ENCODE results near the gene NCR3LG1. TPM values are rescaled to one million over a fixed set of nuclear protein-coding genes. Genes with fewer than 3 reads are reported as not detected.

NCR3LG1 gene
- total RNA-seq, 1 donor from 2014 or later = 0.51 TPM

- Mint-ChIP-seq H3K4me3 (ENCODE audit: unreplicated experiment) (no peak overlapping the region), H3K9me3 (ENCODE audit: unreplicated experiment) (peaks cover 3% of the 10 kb centered on the region), H3K27ac (ENCODE audit: unreplicated experiment) (no peak overlapping the region), H3K36me3 (ENCODE audit: unreplicated experiment) (no peaks in the 10 kb centered on the region), H3K4me1 (ENCODE audit: low read depth, unreplicated experiment) (no peaks in the 10 kb centered on the region), H3K27me3 (ENCODE audit: unreplicated experiment) (peaks cover 5% of the 10 kb centered on the region)
- no peak for TF ChIP-seq CTCF (IDR thresholded peaks at IDR 0.05; ENCODE audit: partially characterized antibody, unreplicated experiment)
- no peak for DNase-seq
Observed at GRCh38 chr11:17413414-17414316, 62.1 kb downstream of the NCR3LG1 start.

GRCh38 chr11:17414317-17414737, 62.7 kb downstream of the NCR3LG1 start:
- Mint-ChIP-seq H3K27me3 (ENCODE audit: unreplicated experiment) (peaks cover 5% of the 10 kb centered on the region), H3K36me3 (ENCODE audit: unreplicated experiment) (no peaks in the 10 kb centered on the region), H3K4me1 (ENCODE audit: low read depth, unreplicated experiment) (no peaks in the 10 kb centered on the region), H3K4me3 (ENCODE audit: unreplicated experiment) (no peak overlapping the region), H3K9me3 (ENCODE audit: unreplicated experiment) (peaks cover 3% of the 10 kb centered on the region), H3K27ac (ENCODE audit: unreplicated experiment) (no peak overlapping the region)
- DNase-seq = no peak
- no peak for TF ChIP-seq CTCF (IDR thresholded peaks at IDR 0.05; ENCODE audit: partially characterized antibody, unreplicated experiment)

GRCh38 chr11:17414992-17415391, 63.4 kb downstream of the NCR3LG1 start:
- peaks cover 3% of the 10 kb centered on the region for H3K27me3 Mint-ChIP-seq (ENCODE audit: unreplicated experiment)

GRCh38 chr11:17415523-17416104, 64.0 kb downstream of the NCR3LG1 start:
- DNase-seq = no peak
- Mint-ChIP-seq H3K9me3 (ENCODE audit: unreplicated experiment) (peaks cover 3% of the 10 kb centered on the region), H3K27me3 (ENCODE audit: unreplicated experiment) (peaks cover 3% of the 10 kb centered on the region), H3K4me1 (ENCODE audit: low read depth, unreplicated experiment) (peaks cover 5% of the 10 kb centered on the region), H3K4me3 (ENCODE audit: unreplicated experiment) (no peak overlapping the region), H3K27ac (ENCODE audit: unreplicated experiment) (no peak overlapping the region), H3K36me3 (ENCODE audit: unreplicated experiment) (no peaks in the 10 kb centered on the region)
- no peak for TF ChIP-seq CTCF (IDR thresholded peaks at IDR 0.05; ENCODE audit: partially characterized antibody, unreplicated experiment)

More at GRCh38 chr11:17414992-17415391, 63.4 kb downstream of the NCR3LG1 start:
- Mint-ChIP-seq H3K4me1 (ENCODE audit: low read depth, unreplicated experiment) (peaks cover 2% of the 10 kb centered on the region), H3K9me3 (ENCODE audit: unreplicated experiment) (peaks cover 3% of the 10 kb centered on the region), H3K27ac (ENCODE audit: unreplicated experiment) (no peak overlapping the region), H3K4me3 (ENCODE audit: unreplicated experiment) (no peak overlapping the region), H3K36me3 (ENCODE audit: unreplicated experiment) (no peaks in the 10 kb centered on the region)
- DNase-seq = no peak
- no peak for TF ChIP-seq CTCF (IDR thresholded peaks at IDR 0.05; ENCODE audit: partially characterized antibody, unreplicated experiment)

GRCh38 chr11:17416492-17416891, 64.9 kb downstream of the NCR3LG1 start:
- H3K36me3 Mint-ChIP-seq (ENCODE audit: unreplicated experiment) = no peaks in the 10 kb centered on the region
- no peak overlapping the region for H3K27ac Mint-ChIP-seq (ENCODE audit: unreplicated experiment)
- TF ChIP-seq CTCF (IDR thresholded peaks at IDR 0.05; ENCODE audit: partially characterized antibody, unreplicated experiment) = no peak
- DNase-seq = no peak
- H3K9me3 Mint-ChIP-seq (ENCODE audit: unreplicated experiment) = peaks cover 3% of the 10 kb centered on the region
- peaks cover 12% of the 10 kb centered on the region for H3K4me1 Mint-ChIP-seq (ENCODE audit: low read depth, unreplicated experiment)
- peaks cover 2% of the 10 kb centered on the region for H3K27me3 Mint-ChIP-seq (ENCODE audit: unreplicated experiment)
- H3K4me3 Mint-ChIP-seq (ENCODE audit: unreplicated experiment) = no peak overlapping the region

Data from glutamatergic neuron (in vitro differentiated cells).